Mucosa of descending colon (tissue), 3 donors: Measurements from ENCODE around the gene SLC25A21. TPM values are rescaled to one million over a fixed set of nuclear protein-coding genes. Genes with fewer than 3 reads are reported as not detected.

Source experiments
- ATAC-seq: fragments of 200-7000 bp; cut with Tn5 transposase; one replicate; pipeline ENCODE4 v1.9.1; 2020; ENCODE audit warnings: mild to moderate bottlenecking, moderate library complexity
- DNase-seq, 3 donors: peaks; one replicate each; pipeline ENCODE4 v3.0.0-alpha.2; 2020
- H3K36me3 ChIP-seq: fragments of 200-600 bp; one replicate; pipeline ENCODE4 v1.8.0; 2021; ENCODE audit warnings: low read depth, mild to moderate bottlenecking
- H3K4me1 ChIP-seq: fragments of 200-600 bp; one replicate; pipeline ENCODE4 v1.8.0; 2021; ENCODE audit warnings: low read depth, mild to moderate bottlenecking
- H3K4me3 ChIP-seq: fragments of 200-600 bp; one replicate; pipeline ENCODE4 v1.8.0; 2021; ENCODE audit warnings: mild to moderate bottlenecking
- H3K9me3 ChIP-seq: fragments of 200-600 bp; one replicate; pipeline ENCODE4 v1.8.0; 2021; ENCODE audit warnings: mild to moderate bottlenecking
- CTCF ChIP-seq: fragments of 200-600 bp; IDR thresholded peaks from one replicate; pipeline ENCODE4 v1.8.0; 2022; ENCODE audit warnings: antibody characterized with exemption, mild to moderate bottlenecking
- intact Hi-C, 2 donors: fragments of 100-400 bp; cut with DNase I in 1 of 2; cut with micrococcal nuclease in 1 of 2; formaldehyde crosslinking; loops; one replicate each; pipeline versions ENCODE4 v1.11.0 to v1.11.1; 2022; cut with DNase I, micrococcal nuclease
- total RNA-seq, 3 donors: library from RNA; stranded (reverse); fragmentation: NEBNext Ultra II Directional in 2 of 3; extraction: Animal tissue kit (Norgen Biotek cat#: 25700) in 2 of 3; gene quantifications; one replicate each; pipeline versions ENCODE4 v1.2.1 to v1.2.4, GENCODE V29; 2021 to 2023
- donor health status: DM: no; HTN: no; CAD: no; lungs with moderate emphysema.
- donor health status: DM: no; HTN: no; CAD: no.
- donor health status: DM: no; HTN: yes; CAD: no.

Gene SLC25A21
- total RNA-seq, 3 donors from 2014 or later = 0.31 to 1.4 (median 0.61) TPM

GRCh38 chr14:37032863-37033262, 139.5 kb downstream of the SLC25A21 start:
- no peaks in the 10 kb centered on the region for H3K4me1 ChIP-seq
- intact Hi-C loops = no loop called here
- no peak for TF ChIP-seq CTCF
- DNase-seq (no peak), ATAC-seq (no peak)
- no peaks in the 10 kb centered on the region for H3K36me3 ChIP-seq
- H3K9me3 ChIP-seq = no peaks in the 10 kb centered on the region
- H3K4me3 ChIP-seq = no peak overlapping the region

GRCh38 chr14:37027188-37027824, 145.1 kb downstream of the SLC25A21 start:
- Histone ChIP-seq H3K4me1 (no peaks in the 10 kb centered on the region), H3K4me3 (no peak overlapping the region), H3K9me3 (no peaks in the 10 kb centered on the region), H3K36me3 (no peaks in the 10 kb centered on the region)
- no peak for ATAC-seq
- TF ChIP-seq CTCF = no peak
- DNase-seq = no peak
- intact Hi-C loops = no loop called here

- TF ChIP-seq CTCF = no peak
- intact Hi-C loops = no loop called here
- no peak for ATAC-seq
- DNase-seq = no peak
- Histone ChIP-seq H3K36me3 (no peaks in the 10 kb centered on the region), H3K4me1 (no peaks in the 10 kb centered on the region), H3K9me3 (no peaks in the 10 kb centered on the region), H3K4me3 (no peak overlapping the region)
Observed at GRCh38 chr14:37023875-37024565, 148.4 kb downstream of the SLC25A21 start.

GRCh38 chr14:37021390-37021789, 151.0 kb downstream of the SLC25A21 start:
- no peak overlapping the region for H3K4me3 ChIP-seq
- H3K9me3 ChIP-seq = no peaks in the 10 kb centered on the region
- ATAC-seq (no peak), DNase-seq (no peak)
- H3K4me1 ChIP-seq = no peaks in the 10 kb centered on the region
- TF ChIP-seq CTCF = no peak
- H3K36me3 ChIP-seq = no peaks in the 10 kb centered on the region
- intact Hi-C loops = no loop called here

- ATAC-seq (no peak), DNase-seq (no peak)
- H3K4me1 ChIP-seq = no peaks in the 10 kb centered on the region
- no peaks in the 10 kb centered on the region for H3K36me3 ChIP-seq
- TF ChIP-seq CTCF = no peak
- no peak overlapping the region for H3K4me3 ChIP-seq
- H3K9me3 ChIP-seq = no peaks in the 10 kb centered on the region
- intact Hi-C loops = no loop called here
Observed at GRCh38 chr14:37019488-37019887, 152.9 kb downstream of the SLC25A21 start.
